HEK293 (cell line): ENCODE results near the gene RPS28.

Experiments
- CTCF ChIP-seq: fragments of 450-650 bp; formaldehyde crosslinking; IDR thresholded peaks from 2 replicates; pipeline ENCODE4 v1.5.1; 2016; ENCODE audit warnings: missing biosample characterization, missing genetic modification characterization
- KLF7 ChIP-seq: fragments of 450-650 bp; formaldehyde crosslinking; IDR thresholded peaks from 2 replicates; pipeline ENCODE4 v1.5.1; 2016; ENCODE audit warnings: missing biosample characterization, missing genetic modification characterization, borderline replicate concordance
- REST ChIP-seq: fragments of 450-650 bp; formaldehyde crosslinking; IDR thresholded peaks from 2 replicates; pipeline ENCODE4 v1.5.1; 2016; ENCODE audit warnings: missing biosample characterization, missing genetic modification characterization
- YY1 ChIP-seq: fragments of 450-650 bp; formaldehyde crosslinking; IDR thresholded peaks from 2 replicates; pipeline ENCODE4 v1.5.1; 2018; ENCODE audit warnings: missing biosample characterization, missing genetic modification characterization
- ZBTB10 ChIP-seq: fragments of 450-650 bp; formaldehyde crosslinking; IDR thresholded peaks from 2 replicates; pipeline ENCODE4 v1.5.1; 2016; ENCODE audit warnings: missing biosample characterization, missing genetic modification characterization
- ZBTB21 ChIP-seq: fragments of 450-650 bp; formaldehyde crosslinking; IDR thresholded peaks from 2 replicates; pipeline ENCODE4 v1.5.1; 2017; ENCODE audit warnings: missing biosample characterization, missing genetic modification characterization
- ZNF184 ChIP-seq: fragments of 450-650 bp; IDR thresholded peaks from 2 replicates; pipeline ENCODE4 v1.5.1; 2018; ENCODE audit warnings: missing biosample characterization, mild to moderate bottlenecking, missing genetic modification characterization
- ZNF391 ChIP-seq: fragments of 450-650 bp; formaldehyde crosslinking; IDR thresholded peaks from 2 replicates; pipeline ENCODE4 v1.5.1; 2016; ENCODE audit warnings: low read depth, missing biosample characterization, missing genetic modification characterization, borderline replicate concordance

- TF ChIP-seq ZNF184 (tag by site-specific recombination), result no peak
- TF ChIP-seq ZBTB21 (tag by site-specific recombination), result no peak
- TF ChIP-seq REST (tag by site-specific recombination), result no peak
- TF ChIP-seq CTCF (tag by site-specific recombination), result no peak
- TF ChIP-seq YY1, result no peak
- TF ChIP-seq KLF7 (tag by site-specific recombination), result no peak
- TF ChIP-seq ZNF391 (tag by site-specific recombination), result no peak
- TF ChIP-seq ZBTB10, result no peak
These were observed 22.2 kb downstream of the RPS28 start for GRCh38 chr19:8343483-8343844.
